GM18502 (cell line): ENCODE results near the gene NPTX1.

Source experiments
- ATAC-seq: cut with Tn5 transposase; IDR thresholded peaks from one replicate; pipeline ENCODE4 v1.9.1; 2021; ENCODE audit warnings: mild to moderate bottlenecking; ENCODE audit not compliant: unreplicated experiment, poor library complexity

NPTX1 gene

GRCh38 chr17:80464486-80464885 is 11.9 kb downstream of the NPTX1 start:
- ATAC-seq, result no peak

GRCh38 chr17:80463784-80464400 is 12.5 kb downstream of the NPTX1 start:
- ATAC-seq, result no peak

GRCh38 chr17:80461528-80462160 is 14.8 kb downstream of the NPTX1 start:
- no peak for ATAC-seq

- ATAC-seq, result no peak
Measured at GRCh38 chr17:80460429-80460834, 16.0 kb downstream of the NPTX1 start.

- no peak for ATAC-seq
Measured at GRCh38 chr17:80459234-80459633, 17.2 kb downstream of the NPTX1 start.

GRCh38 chr17:80458016-80458415 is 18.4 kb downstream of the NPTX1 start:
- ATAC-seq, result no peak

- ATAC-seq, result no peak
Measured at GRCh38 chr17:80457236-80457856, 19.1 kb downstream of the NPTX1 start.

GRCh38 chr17:80456465-80457235 is 19.8 kb downstream of the NPTX1 start:
- no peak for ATAC-seq

- ATAC-seq, result no peak
Measured at GRCh38 chr17:80455784-80456183, 20.6 kb downstream of the NPTX1 start.

GRCh38 chr17:80455336-80455710 is 21.1 kb downstream of the NPTX1 start:
- peak; percentile 39 for ATAC-seq

GRCh38 chr17:80454557-80455335 is 21.7 kb downstream of the NPTX1 start:
- ATAC-seq, result peak; percentile 80

- peak; percentile 2 for ATAC-seq
Measured at GRCh38 chr17:80453998-80454556, 22.3 kb downstream of the NPTX1 start.

GRCh38 chr17:80453126-80453997 is 23.0 kb downstream of the NPTX1 start:
- no peak for ATAC-seq

- ATAC-seq, result no peak
Measured at GRCh38 chr17:80452173-80452915, 24.1 kb downstream of the NPTX1 start.

GRCh38 chr17:80451104-80451775 is 25.2 kb downstream of the NPTX1 start:
- no peak for ATAC-seq

- no peak for ATAC-seq
Measured at GRCh38 chr17:80449930-80450576, 26.4 kb downstream of the NPTX1 start.

GRCh38 chr17:80449194-80449929 is 27.0 kb downstream of the NPTX1 start:
- ATAC-seq, result no peak
